HepG2 (cell line): Measurements from ENCODE around the gene ATP6V0A1. TPM values are rescaled to one million over a fixed set of nuclear protein-coding genes. Genes with fewer than 3 reads are reported as not detected.

Experiments
- ELF1 ChIP-seq: sonication (generic); formaldehyde crosslinking; IDR thresholded peaks from 2 replicates; pipeline ENCODE4 v1.4.0; 2020; ENCODE audit warnings: missing genetic modification reagents
- ELF4 ChIP-seq: sonication (generic); formaldehyde crosslinking; IDR thresholded peaks from 2 replicates; pipeline ENCODE4 v1.5.0; 2020; ENCODE audit warnings: missing genetic modification reagents, mild to moderate bottlenecking, moderate library complexity, borderline replicate concordance
- ETV5 ChIP-seq: IDR thresholded peaks from 2 replicates; pipeline ENCODE4 v1.6.1; 2018; ENCODE audit warnings: missing biosample characterization, missing genetic modification reagents, inconsistent platforms, borderline replicate concordance
- FOSL2 ChIP-seq: sonication (generic); formaldehyde crosslinking; IDR thresholded peaks from 2 replicates; pipeline ENCODE4 v1.4.0; 2020; ENCODE audit warnings: missing genetic modification reagents
- FOXK1 ChIP-seq: sonication (generic); formaldehyde crosslinking; IDR thresholded peaks from 2 replicates; pipeline ENCODE4 v1.4.0; 2020; ENCODE audit warnings: low read depth, missing genetic modification reagents, borderline replicate concordance
- GATAD1 ChIP-seq: IDR thresholded peaks from 2 replicates; pipeline ENCODE4 v1.6.1; 2016; ENCODE audit warnings: missing genetic modification reagents, missing compliant biosample characterization
- NFKB2 ChIP-seq: sonication (generic); formaldehyde crosslinking; IDR thresholded peaks from 2 replicates; pipeline ENCODE4 v1.4.0; 2020; ENCODE audit warnings: missing genetic modification reagents, borderline replicate concordance
- NR2F1 ChIP-seq, 2 experiments: fragments of 450-650 bp in 1 of 2; formaldehyde crosslinking in 1 of 2; IDR thresholded peaks; 2 replicates each; pipeline versions ENCODE4 v1.5.0 to v1.6.1; 2016 to 2020; ENCODE audit warnings: mild to moderate bottlenecking in 1 of 2, missing compliant biosample characterization in 1 of 2, missing genetic modification reagents in 1 of 2, moderate library complexity in 1 of 2
- NR2F6 ChIP-seq, 2 experiments: IDR thresholded peaks; 2 replicates each; pipeline ENCODE4 v1.6.1; 2016; ENCODE audit warnings: antibody characterized with exemption in 1 of 2, mild to moderate bottlenecking in 1 of 2
- NRL ChIP-seq: sonication (generic); formaldehyde crosslinking; IDR thresholded peaks from 2 replicates; pipeline ENCODE4 v1.5.0; 2020; ENCODE audit warnings: missing genetic modification reagents, mild to moderate bottlenecking, moderate library complexity, borderline replicate concordance
- PCBP1 ChIP-seq: fragments of 200-400 bp; formaldehyde crosslinking; IDR thresholded peaks from 2 replicates; pipeline ENCODE4 v1.6.1; 2017; ENCODE audit warnings: mild to moderate bottlenecking, low read depth, low read length, borderline replicate concordance
- PRPF4 ChIP-seq: fragments of 200-400 bp; formaldehyde crosslinking; IDR thresholded peaks from 2 replicates; pipeline ENCODE4 v1.6.1; 2016; ENCODE audit warnings: low read length, low read depth; ENCODE audit not compliant: poor library complexity, severe bottlenecking
- RARA ChIP-seq: IDR thresholded peaks from 2 replicates; pipeline ENCODE4 v1.6.1; 2016; ENCODE audit warnings: missing genetic modification reagents, missing compliant biosample characterization
- RFX3 ChIP-seq: IDR thresholded peaks from 2 replicates; pipeline ENCODE4 v1.6.1; 2016; ENCODE audit warnings: missing biosample characterization, missing genetic modification reagents
- SALL1 ChIP-seq: sonication (generic); formaldehyde crosslinking; IDR thresholded peaks from 2 replicates; pipeline ENCODE4 v1.8.0; 2022; ENCODE audit warnings: mild to moderate bottlenecking, missing genetic modification reagents
- SNAPC2 ChIP-seq: sonication (generic); formaldehyde crosslinking; IDR thresholded peaks from 2 replicates; pipeline ENCODE4 v1.8.1; 2022; ENCODE audit warnings: mild to moderate bottlenecking, missing genetic modification reagents
- TAF15 ChIP-seq: fragments of 200-400 bp; formaldehyde crosslinking; IDR thresholded peaks from one replicate; pipeline ENCODE4 v1.6.1; 2018; ENCODE audit warnings: mild to moderate bottlenecking, low read depth, low read length; ENCODE audit not compliant: poor library complexity, severe bottlenecking
- ZBTB20 ChIP-seq: sonication (generic); formaldehyde crosslinking; IDR thresholded peaks from 2 replicates; pipeline ENCODE4 v1.8.1; 2023; ENCODE audit warnings: missing genetic modification reagents, low read depth, mild to moderate bottlenecking, borderline replicate concordance
- ZFP82 ChIP-seq: sonication (generic); formaldehyde crosslinking; IDR thresholded peaks from 2 replicates; pipeline ENCODE4 v1.5.1; 2020; ENCODE audit warnings: mild to moderate bottlenecking, missing genetic modification reagents, borderline replicate concordance
- ZNF12 ChIP-seq: sonication (generic); formaldehyde crosslinking; IDR thresholded peaks from 2 replicates; pipeline ENCODE4 v1.5.0; 2020; ENCODE audit warnings: missing genetic modification reagents
- ZNF333 ChIP-seq: sonication (generic); formaldehyde crosslinking; IDR thresholded peaks from 2 replicates; pipeline ENCODE4 v1.4.0; 2020; ENCODE audit warnings: mild to moderate bottlenecking, missing genetic modification reagents, borderline replicate concordance
- ZNF343 ChIP-seq: sonication (generic); formaldehyde crosslinking; IDR thresholded peaks from 2 replicates; pipeline ENCODE4 v1.4.0; 2020; ENCODE audit warnings: mild to moderate bottlenecking, missing genetic modification reagents
- ZNF567 ChIP-seq: sonication (generic); formaldehyde crosslinking; IDR thresholded peaks from 2 replicates; pipeline ENCODE4 v1.8.1; 2023; ENCODE audit warnings: mild to moderate bottlenecking, missing genetic modification reagents, borderline replicate concordance
- ZNF792 ChIP-seq: IDR thresholded peaks from 2 replicates; pipeline ENCODE4 v1.6.1; 2016
- ZSCAN21 ChIP-seq: sonication (generic); formaldehyde crosslinking; IDR thresholded peaks from 2 replicates; pipeline ENCODE4 v1.8.0; 2022; ENCODE audit warnings: mild to moderate bottlenecking, missing genetic modification reagents, moderate library complexity, borderline replicate concordance
- polyA plus RNA-seq, 8 experiments: library from polyadenylated mRNA; depleted of rRNA in 3 of 8; stranded (reverse) in 7 of 8; unstranded in 1 of 8; fragments of >200 nt; fragmentation: Illumina TruSeq in 4 of 8; extraction: Trizol in 4 of 8; gene quantifications; 2 replicates each; pipeline versions ENCODE4 v1.2.1 to v1.2.3, GENCODE V29; 2011 to 2016; ENCODE audit warnings: low read depth in 4 of 8, missing spikeins in 1 of 8, mixed read lengths in 1 of 8; ENCODE audit not compliant: insufficient read depth in 1 of 8
- total RNA-seq, 5 experiments: library from RNA; depleted of rRNA; stranded (reverse); fragments of >200 nt; fragmentation: Illumina TruSeq; extraction: Trizol; gene quantifications; 2 replicates each; pipeline ENCODE4 v1.2.3, GENCODE V29; 2016; ENCODE audit warnings: low read depth in 1 of 5
- TF ChIP-seq, protein P1 (sequence below): sonication (generic); formaldehyde crosslinking; IDR thresholded peaks from 2 replicates; pipeline ENCODE4 v1.4.0; 2020; ENCODE audit warnings: missing genetic modification reagents
- TF ChIP-seq, protein P2 (sequence below): sonication (generic); formaldehyde crosslinking; IDR thresholded peaks from 2 replicates; pipeline ENCODE4 v1.8.1; 2023; ENCODE audit warnings: mild to moderate bottlenecking, moderate library complexity, missing genetic modification reagents
- TF ChIP-seq, protein P3 (sequence below): sonication (generic); formaldehyde crosslinking; IDR thresholded peaks from 2 replicates; pipeline ENCODE4 v1.5.0; 2020; ENCODE audit warnings: missing genetic modification reagents, mild to moderate bottlenecking, borderline replicate concordance

ATP6V0A1 gene
- total and polyA plus RNA-seq, 2 of the 13 experiments (the other 11 are each of a cell fraction or from before 2014, with no cell fraction given), result 27.9 to 54.1 TPM

DNA sequence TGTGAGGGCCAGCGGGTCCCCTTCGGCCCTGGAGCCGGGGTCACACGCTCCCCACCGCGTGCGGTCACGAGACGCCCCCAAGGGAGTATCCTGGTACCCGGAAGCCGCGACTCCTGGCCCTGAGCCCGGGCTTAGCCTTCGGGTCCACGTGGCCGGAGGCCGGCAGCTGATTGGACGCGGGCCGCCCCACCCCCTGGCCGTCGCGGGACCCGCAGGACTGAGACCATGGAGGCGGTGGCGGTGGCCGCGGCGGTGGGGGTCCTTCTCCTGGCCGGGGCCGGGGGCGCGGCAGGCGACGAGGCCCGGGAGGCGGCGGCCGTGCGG, 77.3 kb downstream of the ATP6V0A1 start, which contains the start of gene NAGLU (continued):
- TF ChIP-seq ZNF333 (CRISPR knock-in tag) (no peak), SALL1 (peak; percentile 65), ZFP82 (CRISPR knock-in tag) (peak; percentile 94; the same call in 1 of the 2 replicates), ZNF567 (CRISPR knock-in tag) (0 out of 2 replicates have a peak, but pooled peaks have one; percentile 4), TAF15 (peak; percentile 40), ZNF343 (CRISPR knock-in tag) (peak; percentile 21; the same call in 1 of the 2 replicates), NR2F1 (CRISPR knock-in tag; IDR thresholded peaks at IDR 0.05) (peak in 1 of 2 experiments; percentile 39; a peak in 1 of 4 replicates), NR2F6 (IDR thresholded peaks at IDR 0.05) (no peak), NR2F6 (CRISPR knock-in tag; IDR thresholded peaks at IDR 0.05) (peak; percentile 85), ELF4 (peak; percentile 97), NRL (CRISPR knock-in tag) (0 out of 2 replicates have a peak, but pooled peaks have one; percentile 10), ZNF12 (CRISPR knock-in tag) (0 out of 2 replicates have a peak, but pooled peaks have one; percentile 12), ZBTB20 (no peak), NFKB2 (CRISPR knock-in tag) (peak; percentile 67), RFX3 (no peak), GATAD1 (CRISPR knock-in tag) (no peak), ZSCAN21 (CRISPR knock-in tag) (peak; percentile 17; the same call in 1 of the 2 replicates), RARA (peak; percentile 80), PCBP1 (no peak), FOXK1 (CRISPR knock-in tag) (peak; percentile 63; the same call in 1 of the 2 replicates), PRPF4 (no peak), FOSL2 (peak; percentile 44; the same call in 1 of the 2 replicates), ZNF792 (CRISPR knock-in tag) (no peak), ETV5 (CRISPR knock-in tag) (peak; percentile 85; the same call in 1 of the 2 replicates), SNAPC2 (CRISPR knock-in tag) (0 out of 2 replicates have a peak, but pooled peaks have one; percentile 46), ELF1 (peak; percentile 98)
- TF ChIP-seq, protein P1, sequence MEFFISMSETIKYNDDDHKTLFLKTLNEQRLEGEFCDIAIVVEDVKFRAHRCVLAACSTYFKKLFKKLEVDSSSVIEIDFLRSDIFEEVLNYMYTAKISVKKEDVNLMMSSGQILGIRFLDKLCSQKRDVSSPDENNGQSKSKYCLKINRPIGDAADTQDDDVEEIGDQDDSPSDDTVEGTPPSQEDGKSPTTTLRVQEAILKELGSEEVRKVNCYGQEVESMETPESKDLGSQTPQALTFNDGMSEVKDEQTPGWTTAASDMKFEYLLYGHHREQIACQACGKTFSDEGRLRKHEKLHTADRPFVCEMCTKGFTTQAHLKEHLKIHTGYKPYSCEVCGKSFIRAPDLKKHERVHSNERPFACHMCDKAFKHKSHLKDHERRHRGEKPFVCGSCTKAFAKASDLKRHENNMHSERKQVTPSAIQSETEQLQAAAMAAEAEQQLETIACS (CRISPR knock-in tag), result 0 out of 2 replicates have a peak, but pooled peaks have one; percentile 44
- TF ChIP-seq, protein P2, sequence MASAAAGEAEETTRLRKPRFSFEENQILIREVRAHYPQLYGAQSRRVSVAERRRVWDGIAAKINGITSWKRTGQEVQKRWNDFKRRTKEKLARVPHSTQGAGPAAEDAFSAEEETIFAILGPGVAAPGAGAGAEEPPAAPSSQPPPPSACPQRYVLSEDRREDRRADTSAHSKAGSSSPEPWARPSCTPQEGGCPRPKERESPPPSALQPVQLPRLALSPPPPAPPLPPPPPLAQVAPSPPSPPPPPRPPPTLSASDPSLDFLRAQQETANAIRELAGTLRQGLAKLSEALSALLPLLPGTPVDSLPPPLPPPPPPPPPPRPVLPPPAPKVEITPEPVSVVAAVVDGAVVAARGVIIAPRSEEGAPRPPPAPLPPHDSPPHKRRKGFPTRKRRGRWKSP (CRISPR knock-in tag), result no peak
- TF ChIP-seq, protein P3, sequence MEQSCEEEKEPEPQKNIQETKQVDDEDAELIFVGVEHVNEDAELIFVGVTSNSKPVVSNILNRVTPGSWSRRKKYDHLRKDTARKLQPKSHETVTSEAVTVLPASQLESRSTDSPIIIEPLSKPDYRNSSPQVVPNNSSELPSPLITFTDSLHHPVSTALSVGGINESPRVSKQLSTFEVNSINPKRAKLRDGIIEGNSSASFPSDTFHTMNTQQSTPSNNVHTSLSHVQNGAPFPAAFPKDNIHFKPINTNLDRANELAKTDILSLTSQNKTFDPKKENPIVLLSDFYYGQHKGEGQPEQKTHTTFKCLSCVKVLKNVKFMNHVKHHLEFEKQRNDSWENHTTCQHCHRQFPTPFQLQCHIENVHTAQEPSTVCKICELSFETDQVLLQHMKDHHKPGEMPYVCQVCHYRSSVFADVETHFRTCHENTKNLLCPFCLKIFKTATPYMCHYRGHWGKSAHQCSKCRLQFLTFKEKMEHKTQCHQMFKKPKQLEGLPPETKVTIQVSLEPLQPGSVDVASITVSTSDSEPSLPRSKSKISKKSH (CRISPR knock-in tag), result 0 out of 2 replicates have a peak, but pooled peaks have one; percentile 61
